Lower leg skin (tissue), 4 donors: Measurements from ENCODE around the gene RFNG. TPM values are rescaled to one million over a fixed set of nuclear protein-coding genes. Genes with fewer than 3 reads are reported as not detected.

Experiments used
- DNase-seq, 2 donors: peaks; one replicate each; pipeline ENCODE4 v3.0.0-alpha.2; 2019; ENCODE audit warnings: low spot score in 2 of 2
- H3K4me3 ChIP-seq: fragments of 200-600 bp; sonication (generic); 2 replicates; pipeline ENCODE4 v1.5.1; 2017; ENCODE audit warnings: mild to moderate bottlenecking, low read depth; ENCODE audit not compliant: poor library complexity, severe bottlenecking
- CTCF ChIP-seq, 3 donors: fragments of 450-650 bp; IDR thresholded peaks; one replicate each; pipeline ENCODE4 v1.5.1; 2016; ENCODE audit warnings: antibody characterized with exemption in 3 of 3, mild to moderate bottlenecking in 3 of 3, moderate library complexity in 2 of 3
- POLR2A ChIP-seq, 2 donors: fragments of 450-650 bp; IDR thresholded peaks; one replicate each; pipeline ENCODE4 v1.6.1; 2016 to 2017; ENCODE audit warnings: antibody characterized with exemption in 2 of 2, mild to moderate bottlenecking in 1 of 2, moderate library complexity in 1 of 2
- WGBS, 2 donors: methylation state at CpG; one replicate each; pipeline ENCODE4 v1.1.5; 2018; 5-methylcytosine and 5-hydroxymethylcytosine counted together
- intact Hi-C: fragments of 100-400 bp; cut with DNase I; formaldehyde crosslinking; loops from one replicate; pipeline ENCODE4 v1.15.0; 2023; ENCODE audit warnings: low total_unique reads
- total RNA-seq, 4 donors: library from RNA; depleted of rRNA; stranded (reverse); fragments of >200 nt; gene quantifications; one replicate each; pipeline ENCODE4 v1.1.0, GENCODE V29; 2016

The RFNG gene
- total RNA-seq, 4 donors from 2014 or later: 44.8 to 83.7 (median 50.9) TPM

GRCh38 chr17:82085931-82086764 is 34.5 kb upstream of the RFNG start:
- DNase-seq: no peak
- 95 to 97% methylated on average over 16 to 17 of the region's 25 CpGs for WGBS, 2 donors
- intact Hi-C loops: no loop called here
- H3K4me3 ChIP-seq: no peak overlapping the region
- no peak for TF ChIP-seq POLR2A (IDR thresholded peaks at IDR 0.05)
- no peak for TF ChIP-seq CTCF (IDR thresholded peaks at IDR 0.05)

GRCh38 chr17:82085031-82085861 is 33.6 kb upstream of the RFNG start:
- WGBS, 2 donors: 90 to 94% methylated on average over 31 to 44 of the region's 49 CpGs
- no peak overlapping the region for H3K4me3 ChIP-seq
- no peak for DNase-seq
- TF ChIP-seq CTCF (IDR thresholded peaks at IDR 0.05) (no peak), POLR2A (IDR thresholded peaks at IDR 0.05) (no peak)
- intact Hi-C loops: no loop called here

GRCh38 chr17:82084373-82085030 is 32.9 kb upstream of the RFNG start:
- H3K4me3 ChIP-seq: no peak overlapping the region
- no peak for TF ChIP-seq POLR2A (IDR thresholded peaks at IDR 0.05)
- no peak for TF ChIP-seq CTCF (IDR thresholded peaks at IDR 0.05)
- 90 to 93% methylated on average over 22 to 29 of the region's 31 CpGs for WGBS, 2 donors
- DNase-seq: no peak
- intact Hi-C loops: no loop called here

GRCh38 chr17:82083533-82084359 is 32.1 kb upstream of the RFNG start:
- H3K4me3 ChIP-seq: no peak overlapping the region
- no peak for DNase-seq
- intact Hi-C loops: no loop called here
- no peak for TF ChIP-seq POLR2A (IDR thresholded peaks at IDR 0.05)
- TF ChIP-seq CTCF (IDR thresholded peaks at IDR 0.05): no peak
- WGBS, 2 donors: 91 to 95% methylated on average over 28 to 41 of the region's 55 CpGs

GRCh38 chr17:82083009-82083408 is 31.4 kb upstream of the RFNG start:
- WGBS, 2 donors: 89 to 94% methylated on average over 12 to 21 of the region's 24 CpGs
- DNase-seq: no peak
- intact Hi-C loops: no loop called here
- TF ChIP-seq POLR2A (IDR thresholded peaks at IDR 0.05) (no peak), CTCF (IDR thresholded peaks at IDR 0.05) (no peak)
- no peak overlapping the region for H3K4me3 ChIP-seq
